ENCODE measurements around the gene DSCAM. TPM values are rescaled to one million over a fixed set of nuclear protein-coding genes. Genes with fewer than 3 reads are reported as not detected.

The DSCAM gene
- total and polyA plus RNA-seq, 2 experiments from 2014 or later: 0.07 TPM; not detected in 1

DNA sequence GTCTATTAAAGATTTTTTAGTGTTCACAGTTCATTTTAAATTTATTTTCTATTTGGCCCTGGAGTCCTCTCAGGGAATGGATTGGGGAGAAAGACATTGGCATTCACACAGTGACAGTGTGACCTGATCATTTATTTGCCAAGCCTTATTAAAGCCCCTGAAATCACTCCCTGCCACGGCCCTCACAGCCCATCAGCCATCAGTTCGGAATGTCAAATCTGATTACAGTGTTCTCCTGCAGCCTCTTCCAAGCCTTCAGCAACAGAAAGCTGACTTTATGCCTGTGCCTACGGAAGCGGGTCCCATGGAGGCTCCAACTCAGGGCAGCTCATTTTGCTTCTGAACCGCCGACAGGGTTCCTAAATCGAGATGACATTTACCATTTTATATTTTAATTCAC is 451.2 kb downstream of the DSCAM start (continued):
- TF ChIP-seq, protein P1, sequence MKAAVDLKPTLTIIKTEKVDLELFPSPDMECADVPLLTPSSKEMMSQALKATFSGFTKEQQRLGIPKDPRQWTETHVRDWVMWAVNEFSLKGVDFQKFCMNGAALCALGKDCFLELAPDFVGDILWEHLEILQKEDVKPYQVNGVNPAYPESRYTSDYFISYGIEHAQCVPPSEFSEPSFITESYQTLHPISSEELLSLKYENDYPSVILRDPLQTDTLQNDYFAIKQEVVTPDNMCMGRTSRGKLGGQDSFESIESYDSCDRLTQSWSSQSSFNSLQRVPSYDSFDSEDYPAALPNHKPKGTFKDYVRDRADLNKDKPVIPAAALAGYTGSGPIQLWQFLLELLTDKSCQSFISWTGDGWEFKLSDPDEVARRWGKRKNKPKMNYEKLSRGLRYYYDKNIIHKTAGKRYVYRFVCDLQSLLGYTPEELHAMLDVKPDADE (IDR thresholded peaks at IDR 0.05): no peak
- TF ChIP-seq, protein P2, sequence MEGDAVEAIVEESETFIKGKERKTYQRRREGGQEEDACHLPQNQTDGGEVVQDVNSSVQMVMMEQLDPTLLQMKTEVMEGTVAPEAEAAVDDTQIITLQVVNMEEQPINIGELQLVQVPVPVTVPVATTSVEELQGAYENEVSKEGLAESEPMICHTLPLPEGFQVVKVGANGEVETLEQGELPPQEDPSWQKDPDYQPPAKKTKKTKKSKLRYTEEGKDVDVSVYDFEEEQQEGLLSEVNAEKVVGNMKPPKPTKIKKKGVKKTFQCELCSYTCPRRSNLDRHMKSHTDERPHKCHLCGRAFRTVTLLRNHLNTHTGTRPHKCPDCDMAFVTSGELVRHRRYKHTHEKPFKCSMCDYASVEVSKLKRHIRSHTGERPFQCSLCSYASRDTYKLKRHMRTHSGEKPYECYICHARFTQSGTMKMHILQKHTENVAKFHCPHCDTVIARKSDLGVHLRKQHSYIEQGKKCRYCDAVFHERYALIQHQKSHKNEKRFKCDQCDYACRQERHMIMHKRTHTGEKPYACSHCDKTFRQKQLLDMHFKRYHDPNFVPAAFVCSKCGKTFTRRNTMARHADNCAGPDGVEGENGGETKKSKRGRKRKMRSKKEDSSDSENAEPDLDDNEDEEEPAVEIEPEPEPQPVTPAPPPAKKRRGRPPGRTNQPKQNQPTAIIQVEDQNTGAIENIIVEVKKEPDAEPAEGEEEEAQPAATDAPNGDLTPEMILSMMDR (conservative IDR thresholded peaks at IDR 0.05; ENCODE audit: low read depth in 2 of 2): no peak
- TF ChIP-seq, protein P3, sequence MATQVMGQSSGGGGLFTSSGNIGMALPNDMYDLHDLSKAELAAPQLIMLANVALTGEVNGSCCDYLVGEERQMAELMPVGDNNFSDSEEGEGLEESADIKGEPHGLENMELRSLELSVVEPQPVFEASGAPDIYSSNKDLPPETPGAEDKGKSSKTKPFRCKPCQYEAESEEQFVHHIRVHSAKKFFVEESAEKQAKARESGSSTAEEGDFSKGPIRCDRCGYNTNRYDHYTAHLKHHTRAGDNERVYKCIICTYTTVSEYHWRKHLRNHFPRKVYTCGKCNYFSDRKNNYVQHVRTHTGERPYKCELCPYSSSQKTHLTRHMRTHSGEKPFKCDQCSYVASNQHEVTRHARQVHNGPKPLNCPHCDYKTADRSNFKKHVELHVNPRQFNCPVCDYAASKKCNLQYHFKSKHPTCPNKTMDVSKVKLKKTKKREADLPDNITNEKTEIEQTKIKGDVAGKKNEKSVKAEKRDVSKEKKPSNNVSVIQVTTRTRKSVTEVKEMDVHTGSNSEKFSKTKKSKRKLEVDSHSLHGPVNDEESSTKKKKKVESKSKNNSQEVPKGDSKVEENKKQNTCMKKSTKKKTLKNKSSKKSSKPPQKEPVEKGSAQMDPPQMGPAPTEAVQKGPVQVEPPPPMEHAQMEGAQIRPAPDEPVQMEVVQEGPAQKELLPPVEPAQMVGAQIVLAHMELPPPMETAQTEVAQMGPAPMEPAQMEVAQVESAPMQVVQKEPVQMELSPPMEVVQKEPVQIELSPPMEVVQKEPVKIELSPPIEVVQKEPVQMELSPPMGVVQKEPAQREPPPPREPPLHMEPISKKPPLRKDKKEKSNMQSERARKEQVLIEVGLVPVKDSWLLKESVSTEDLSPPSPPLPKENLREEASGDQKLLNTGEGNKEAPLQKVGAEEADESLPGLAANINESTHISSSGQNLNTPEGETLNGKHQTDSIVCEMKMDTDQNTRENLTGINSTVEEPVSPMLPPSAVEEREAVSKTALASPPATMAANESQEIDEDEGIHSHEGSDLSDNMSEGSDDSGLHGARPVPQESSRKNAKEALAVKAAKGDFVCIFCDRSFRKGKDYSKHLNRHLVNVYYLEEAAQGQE (IDR thresholded peaks at IDR 0.05; ENCODE audit: unreplicated experiment): no peak
- TF ChIP-seq EZH2 (IDR thresholded peaks at IDR 0.05; ENCODE audit: low read depth, unreplicated experiment) (no peak), EZH2phosphoT487 (IDR thresholded peaks at IDR 0.05; ENCODE audit: unreplicated experiment) (no peak), JUNB (IDR thresholded peaks at IDR 0.05; ENCODE audit: unreplicated experiment) (no peak), CREB1 (CRISPR knock-in tag; IDR thresholded peaks at IDR 0.05; ENCODE audit: low read depth) (no peak)

DNA sequence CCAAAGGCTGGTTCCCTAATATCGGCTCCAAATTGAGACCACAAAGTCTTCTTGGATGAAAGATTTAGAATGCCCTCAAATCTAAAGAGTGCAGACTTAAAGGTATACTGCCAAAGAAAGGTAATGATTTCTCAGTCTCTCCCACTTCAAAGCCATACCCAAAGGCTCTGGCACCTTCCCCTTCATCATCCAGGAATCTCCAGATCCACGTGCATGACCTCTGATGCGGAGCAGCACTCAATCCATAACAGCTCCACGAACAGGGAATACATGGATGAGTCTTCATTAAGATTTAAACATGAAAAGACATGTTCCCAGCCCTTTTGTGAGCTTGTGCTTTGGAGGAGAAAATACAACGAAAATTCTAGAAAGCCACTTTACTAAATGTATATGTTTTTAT is 453.9 kb downstream of the DSCAM start:
- Histone ChIP-seq H3K79me2 (replicated peaks; ENCODE audit: insufficient read depth) (no peaks in the 10 kb centered on the region), H3K27me3 (ENCODE audit: insufficient read depth) (no peaks in the 10 kb centered on the region), H2AFZ (no peak overlapping the region), H3K9me2 (ENCODE audit: insufficient read depth) (no peaks in the 10 kb centered on the region), H4K20me1 (replicated peaks; ENCODE audit: insufficient read depth) (no peaks in the 10 kb centered on the region), H3K27ac (ENCODE audit: low read depth) (no peak overlapping the region), H3K4me1 (ENCODE audit: insufficient read depth) (no peaks in the 10 kb centered on the region), H3K4me2 (no peak overlapping the region), H3K36me3 (ENCODE audit: insufficient read depth) (no peaks in the 10 kb centered on the region), H3F3A (replicated peaks; ENCODE audit: low read depth) (no peaks in the 10 kb centered on the region), H3K4me3 (no peak overlapping the region)
- peaks cover 80% of the 10 kb centered on the region for H3K9me3 Mint-ChIP-seq
- no peaks in the 10 kb centered on the region for H3K4me1 Mint-ChIP-seq
- 0 out of 3 replicates have a peak, but pooled peaks cover 5% of the 10 kb centered on the region for H3K36me3 Mint-ChIP-seq (ENCODE audit: low read depth)
- DNase-seq (ENCODE audit: low spot score): no peak
- H3K27ac Mint-ChIP-seq: no peak overlapping the region
- H3K4me3 Mint-ChIP-seq: no peak overlapping the region
- no peak for ATAC-seq
- peaks cover 6% of the 10 kb centered on the region for H3K27me3 Mint-ChIP-seq (ENCODE audit: insufficient read depth, low read depth, poor library complexity)
- TF ChIP-seq ZNF114 (CRISPR knock-in tag; IDR thresholded peaks at IDR 0.05) (no peak), ZNF462 (CRISPR knock-in tag; IDR thresholded peaks at IDR 0.05) (no peak), EZH2 (IDR thresholded peaks at IDR 0.05; ENCODE audit: low read depth, unreplicated experiment) (no peak), CREB1 (CRISPR knock-in tag; IDR thresholded peaks at IDR 0.05; ENCODE audit: low read depth) (no peak)
- TF ChIP-seq, protein P1 (IDR thresholded peaks at IDR 0.05): no peak

Data from GM23338 (cell line).